Measurements from ENCODE around the gene RNF25.

Gene RNF25

GRCh38 chr2:218671654-218672566 lies at the start of gene RNF25, which contains the start of gene STK36:
RNF25 (minus strand) TSS chr2:218672002; CDS start chr2:218671970, 32 bp downstream.
STK36 (plus strand) TSS chr2:218672086; CDS start chr2:218672830, 744 bp downstream.
- H3K4me3 ChIP-seq (replicated peaks; ENCODE audit: low read depth, low read length), result peak within 1 kb of the TSS; percentile 86
- peak; percentile 92 for DNase-seq (ENCODE audit: low read depth)
- TF ChIP-seq, protein P1, sequence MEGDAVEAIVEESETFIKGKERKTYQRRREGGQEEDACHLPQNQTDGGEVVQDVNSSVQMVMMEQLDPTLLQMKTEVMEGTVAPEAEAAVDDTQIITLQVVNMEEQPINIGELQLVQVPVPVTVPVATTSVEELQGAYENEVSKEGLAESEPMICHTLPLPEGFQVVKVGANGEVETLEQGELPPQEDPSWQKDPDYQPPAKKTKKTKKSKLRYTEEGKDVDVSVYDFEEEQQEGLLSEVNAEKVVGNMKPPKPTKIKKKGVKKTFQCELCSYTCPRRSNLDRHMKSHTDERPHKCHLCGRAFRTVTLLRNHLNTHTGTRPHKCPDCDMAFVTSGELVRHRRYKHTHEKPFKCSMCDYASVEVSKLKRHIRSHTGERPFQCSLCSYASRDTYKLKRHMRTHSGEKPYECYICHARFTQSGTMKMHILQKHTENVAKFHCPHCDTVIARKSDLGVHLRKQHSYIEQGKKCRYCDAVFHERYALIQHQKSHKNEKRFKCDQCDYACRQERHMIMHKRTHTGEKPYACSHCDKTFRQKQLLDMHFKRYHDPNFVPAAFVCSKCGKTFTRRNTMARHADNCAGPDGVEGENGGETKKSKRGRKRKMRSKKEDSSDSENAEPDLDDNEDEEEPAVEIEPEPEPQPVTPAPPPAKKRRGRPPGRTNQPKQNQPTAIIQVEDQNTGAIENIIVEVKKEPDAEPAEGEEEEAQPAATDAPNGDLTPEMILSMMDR (IDR thresholded peaks at IDR 0.05; ENCODE audit: low read length, missing control alignments), result no peak

DNA sequence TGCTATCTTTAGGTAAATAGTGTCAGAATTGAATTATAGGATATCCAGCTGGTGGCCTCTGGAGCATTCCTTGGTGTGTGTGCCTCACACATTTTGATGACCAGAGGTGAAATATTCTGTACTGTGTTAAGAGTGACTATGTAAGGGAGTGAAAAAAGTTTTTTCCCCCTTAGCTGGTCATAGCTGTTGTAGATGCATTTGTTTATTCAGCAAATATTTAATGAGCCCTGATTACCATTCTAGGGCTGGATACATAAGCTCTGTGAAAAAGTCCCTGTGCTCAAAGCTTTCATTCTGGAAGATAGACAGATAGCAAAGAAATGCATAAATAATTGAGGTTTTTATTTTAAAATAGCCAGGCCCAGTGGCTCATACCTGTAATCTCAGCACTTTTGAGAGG lies 49.7 kb upstream of the RNF25 start:
- no peak for DNase-seq (ENCODE audit: low read depth)
- no peak overlapping the region for H3K4me3 ChIP-seq (replicated peaks; ENCODE audit: low read depth, low read length)
- TF ChIP-seq, protein P1 (IDR thresholded peaks at IDR 0.05; ENCODE audit: low read length, missing control alignments), result no peak

GRCh38 chr2:218720048-218721041 lies 48.5 kb upstream of the RNF25 start:
- no peak overlapping the region for H3K4me3 ChIP-seq (replicated peaks; ENCODE audit: low read depth, low read length)
- DNase-seq (ENCODE audit: low read depth), result no peak
- TF ChIP-seq, protein P1 (IDR thresholded peaks at IDR 0.05; ENCODE audit: low read length, missing control alignments), result no peak

DNA sequence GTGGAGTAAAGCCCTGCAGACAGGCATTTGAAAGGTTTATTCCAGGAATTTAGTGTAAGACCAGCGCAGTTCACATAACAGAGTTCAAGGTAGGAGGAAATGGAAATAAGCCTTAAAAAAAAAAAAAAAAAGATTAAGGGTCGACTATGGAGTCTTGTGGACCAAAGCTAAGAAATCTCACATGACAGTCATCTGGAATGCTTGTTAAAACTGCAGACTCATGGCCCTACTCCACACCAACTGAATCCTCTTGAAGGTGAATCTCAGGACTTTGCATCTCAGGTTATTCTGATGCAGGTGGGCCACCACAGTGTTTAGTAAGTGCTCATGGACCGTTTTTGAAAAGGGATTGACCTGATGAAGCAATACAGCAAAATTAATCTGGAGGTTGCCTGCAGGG lies 47.7 kb upstream of the RNF25 start:
- H3K4me3 ChIP-seq (replicated peaks; ENCODE audit: low read depth, low read length), result no peak overlapping the region
- DNase-seq (ENCODE audit: low read depth), result no peak
- TF ChIP-seq, protein P1 (IDR thresholded peaks at IDR 0.05; ENCODE audit: low read length, missing control alignments), result no peak

DNA sequence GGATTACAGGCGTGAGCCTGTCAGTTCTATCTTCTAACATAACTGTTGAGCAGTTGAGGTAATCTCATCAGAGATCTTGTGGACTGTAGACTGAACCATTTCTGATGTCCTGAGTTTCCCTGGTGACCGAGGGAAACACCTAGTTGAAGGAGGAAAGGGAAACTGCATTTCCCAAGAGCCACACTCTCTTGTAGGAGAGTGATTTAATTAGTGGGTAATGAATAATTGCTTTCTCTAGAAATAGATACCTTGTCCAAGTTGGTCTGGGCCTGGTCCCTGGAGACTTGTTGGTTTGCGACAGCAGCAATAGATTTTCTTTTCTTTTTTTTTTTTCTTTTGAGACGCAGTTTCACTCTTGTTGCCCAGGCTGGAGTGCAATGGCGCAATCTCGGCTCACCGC lies 46.3 kb upstream of the RNF25 start:
- no peak overlapping the region for H3K4me3 ChIP-seq (replicated peaks; ENCODE audit: low read depth, low read length)
- DNase-seq (ENCODE audit: low read depth), result no peak
- TF ChIP-seq, protein P1 (IDR thresholded peaks at IDR 0.05; ENCODE audit: low read length, missing control alignments), result no peak

GRCh38 chr2:218717262-218717661 lies 45.5 kb upstream of the RNF25 start:
- DNase-seq (ENCODE audit: low read depth), result peak; percentile 27
- H3K4me3 ChIP-seq (replicated peaks; ENCODE audit: low read depth, low read length), result no peak overlapping the region
- TF ChIP-seq, protein P1 (IDR thresholded peaks at IDR 0.05; ENCODE audit: low read length, missing control alignments), result no peak

Measured in fibroblast of pulmonary artery (primary cell).